A549 (cell line): ENCODE results near the gene TMX4. TPM values are rescaled to one million over a fixed set of nuclear protein-coding genes. Genes with fewer than 3 reads are reported as not detected.

ENCODE experiments used
- ATAC-seq, 2 experiments: fragments of 200-7000 bp in 1 of 2; fragments of >200 bp in 1 of 2; cut with Nextera tagmentation in 1 of 2; cut with Tn5 transposase in 1 of 2; 3 replicates each; pipeline versions ENCODE4 v1.8.0 to v1.9.1; 2018 to 2020; ENCODE audit warnings: mild to moderate bottlenecking in 1 of 2, moderate library complexity in 1 of 2
- CTCF ChIA-PET: fragments of 300-600 bp; sonication (Branson Sonifier 250); formaldehyde crosslinking; extraction: SDS; loops from one replicate; lab custom pipeline; 2021; ENCODE audit warnings: antibody characterized with exemption, inconsistent platforms; lab: Yijun Ruan, JAX
- POLR2A ChIA-PET: fragments of 350-600 bp; formaldehyde crosslinking; extraction: SDS; loops from one replicate; lab custom pipeline; 2021; ENCODE audit warnings: antibody characterized with exemption, inconsistent platforms; lab: Yijun Ruan, JAX
- DNase-seq, 2 experiments: peaks; one replicate each; pipeline versions ENCODE4 v3.0.0 to v3.0.0-alpha.2; 2011 to 2016; ENCODE audit warnings: low read depth in 1 of 2, low spot score in 1 of 2
- FAIRE-seq: peaks from 2 replicates; lab custom pipeline; 2011; peaks lifted over from hg19 to GRCh38; lab: Jason Lieb, UNC
- H3K27ac ChIP-seq, 2 experiments: fragments of >200 bp; sonication (Bioruptor Twin); formaldehyde crosslinking; 3 replicates each; pipeline ENCODE4 v1.5.1; 2016 to 2017
- H3K4me1 ChIP-seq: fragments of >200 bp; sonication (Bioruptor Twin); formaldehyde crosslinking; 3 replicates; pipeline ENCODE4 v1.6.1; 2016
- H3K4me2 ChIP-seq: fragments of >200 bp; sonication (Bioruptor Twin); formaldehyde crosslinking; 3 replicates; pipeline ENCODE4 v1.6.1; 2016
- H3K4me3 ChIP-seq: fragments of >200 bp; sonication (Bioruptor Twin); formaldehyde crosslinking; 3 replicates; pipeline ENCODE4 v1.5.1; 2016
- H3K9me3 ChIP-seq: fragments of >200 bp; sonication (Bioruptor Twin); formaldehyde crosslinking; 3 replicates; pipeline ENCODE4 v1.6.1; 2016
- BHLHE40 ChIP-seq: IDR thresholded peaks from 2 replicates; pipeline ENCODE4 v1.6.1; 2012; ENCODE audit warnings: low read depth, low read length, inconsistent platforms
- CEBPB ChIP-seq, 2 experiments: fragments of >200 bp in 1 of 2; sonication (Bioruptor Twin) in 1 of 2; formaldehyde crosslinking in 1 of 2; IDR thresholded peaks; 2 replicates each; pipeline ENCODE4 v1.6.1; 2012 to 2016
- CHD4 ChIP-seq: fragments of 200-600 bp; sonication (generic); IDR thresholded peaks from 2 replicates; pipeline ENCODE4 v1.6.1; 2016; ENCODE audit warnings: antibody characterized with exemption, mild to moderate bottlenecking, borderline replicate concordance
- CTCF ChIP-seq: fragments of >200 bp; sonication (Bioruptor Twin); formaldehyde crosslinking; IDR thresholded peaks from 3 replicates; pipeline ENCODE4 v1.5.1; 2016
- ELK1 ChIP-seq: fragments of 150-350 bp; IDR thresholded peaks from 2 replicates; pipeline ENCODE4 v1.6.1; 2014; ENCODE audit warnings: low read depth, mild to moderate bottlenecking, low read length
- ESRRA ChIP-seq: fragments of 150-350 bp; IDR thresholded peaks from 2 replicates; pipeline ENCODE4 v1.6.1; 2014; ENCODE audit warnings: mild to moderate bottlenecking, low read length, borderline replicate concordance
- FOXS1 ChIP-seq: fragments of 250-450 bp; sonication (Bioruptor Pico); IDR thresholded peaks from 2 replicates; pipeline ENCODE4 v1.5.0; 2020; ENCODE audit warnings: mild to moderate bottlenecking, moderate library complexity
- GATA3 ChIP-seq: IDR thresholded peaks from 2 replicates; pipeline ENCODE4 v1.6.1; 2012; ENCODE audit warnings: borderline replicate concordance
- HEYL ChIP-seq: fragments of 250-450 bp; sonication (Bioruptor Pico); IDR thresholded peaks from 2 replicates; pipeline ENCODE4 v1.8.0; 2021; ENCODE audit warnings: mild to moderate bottlenecking, moderate library complexity
- HMGXB4 ChIP-seq: fragments of 250-450 bp; sonication (Bioruptor Pico); IDR thresholded peaks from 2 replicates; pipeline ENCODE4 v1.5.0; 2021; ENCODE audit warnings: mild to moderate bottlenecking, moderate library complexity, borderline replicate concordance
- JUNB ChIP-seq: fragments of >200 bp; sonication (Bioruptor Twin); formaldehyde crosslinking; IDR thresholded peaks from 2 replicates; pipeline ENCODE4 v1.6.1; 2016
- KDM1A ChIP-seq: fragments of 200-600 bp; sonication (generic); IDR thresholded peaks from 2 replicates; pipeline ENCODE4 v1.6.1; 2016; ENCODE audit warnings: low read depth, mild to moderate bottlenecking
- MAFK ChIP-seq: fragments of 450-650 bp; IDR thresholded peaks from 2 replicates; pipeline ENCODE4 v1.6.1; 2014; ENCODE audit not compliant: partially characterized antibody
- MAX ChIP-seq: IDR thresholded peaks from 2 replicates; pipeline ENCODE4 v1.6.1; 2012
- NFE2L2 ChIP-seq: fragments of 150-350 bp; conservative IDR thresholded peaks from 2 replicates; pipeline ENCODE4 v1.6.1; 2014; ENCODE audit warnings: low read length
- PBX3 ChIP-seq: IDR thresholded peaks from 2 replicates; pipeline ENCODE4 v1.6.1; 2012
- RAD21 ChIP-seq, 2 experiments: fragments of >200 bp in 1 of 2; sonication (Bioruptor Twin) in 1 of 2; formaldehyde crosslinking in 1 of 2; IDR thresholded peaks in 1 of 2; conservative IDR thresholded peaks in 1 of 2; 2 replicates in 1 of 2; 3 replicates in 1 of 2; pipeline ENCODE4 v1.6.1; 2012 to 2018; ENCODE audit warnings: inconsistent platforms in 1 of 2
- RCOR1 ChIP-seq: fragments of 150-350 bp; IDR thresholded peaks from 2 replicates; pipeline ENCODE4 v1.6.1; 2014; ENCODE audit warnings: antibody characterized with exemption, low read length, low read depth
- SMC3 ChIP-seq: fragments of >200 bp; sonication (Bioruptor Twin); formaldehyde crosslinking; IDR thresholded peaks from 3 replicates; pipeline ENCODE4 v1.6.1; 2018; ENCODE audit warnings: inconsistent platforms
- TP53 ChIP-seq: fragments of 250-450 bp; sonication (Bioruptor Pico); IDR thresholded peaks from 2 replicates; pipeline ENCODE4 v1.5.0; 2021; ENCODE audit warnings: mild to moderate bottlenecking, moderate library complexity
- USF2 ChIP-seq: fragments of 450-650 bp; IDR thresholded peaks from 2 replicates; pipeline ENCODE4 v1.6.1; 2014; ENCODE audit warnings: antibody characterized with exemption
- ZC3H11A ChIP-seq: fragments of 450-650 bp; IDR thresholded peaks from 2 replicates; pipeline ENCODE4 v1.6.1; 2014; ENCODE audit warnings: antibody characterized with exemption, mild to moderate bottlenecking
- ZNF302 ChIP-seq: fragments of 250-450 bp; sonication (Bioruptor Pico); IDR thresholded peaks from 2 replicates; pipeline ENCODE4 v1.9.0; 2021; ENCODE audit warnings: inconsistent platforms, mild to moderate bottlenecking, moderate library complexity
- WGBS: methylation state at CpG from one replicate; pipeline ENCODE4 v1.1.6; 2017; ENCODE audit errors: missing lambda C conversion rate; 5-methylcytosine and 5-hydroxymethylcytosine counted together
- polyA plus RNA-seq, 4 experiments: library from polyadenylated mRNA; depleted of rRNA in 3 of 4; stranded (reverse); fragments of >200 nt; fragmentation: RNase III in 1 of 4; extraction: RNeasy Plus Mini Kit Qiagen cat#74134 plus additional on column Dnase treatment in 1 of 4; gene quantifications; 2 replicates in 3 of 4; 3 replicates in 1 of 4; pipeline ENCODE4 v1.2.3, GENCODE V29; 2011 to 2017

The TMX4 gene
- polyA plus RNA-seq, 2 of the 4 experiments (the other 2 are of a cell fraction), result 12.4 to 21.1 TPM

- Histone ChIP-seq H3K27ac (no peak overlapping the region), H3K9me3 (peaks cover 5% of the 10 kb centered on the region; the same call in 2 of the 3 replicates), H3K4me2 (no peak overlapping the region), H3K4me3 (no peak overlapping the region), H3K4me1 (peaks cover 12% of the 10 kb centered on the region; the same call in 2 of the 3 replicates)
- CTCF ChIA-PET, result interaction anchor here (0.6 to 2.6 kb wide), 8 partner anchors 9 to 732 kb away, joined by 3 to 10 read pairs (median 4); no protein-coding TSS in a partner anchor
- WGBS, result 77% methylated on average over 1 of the region's 1 CpG
- no peak for ATAC-seq
- no peak for FAIRE-seq
- peak in 1 of 2 experiments; percentile 9 for DNase-seq
- TF ChIP-seq ZC3H11A, result no peak
- no peak for TF ChIP-seq FOXS1 (CRISPR knock-in tag)
- no peak for TF ChIP-seq NFE2L2
- peak; percentile 37; the same call in 2 of the 3 replicates for TF ChIP-seq CTCF
- peak; percentile 47 to 53; a peak in 4 of 5 replicates for TF ChIP-seq RAD21 (conservative IDR thresholded peaks at IDR 0.05 in 1 of 2, IDR thresholded peaks at IDR 0.05 in 1 of 2)
- TF ChIP-seq USF2, result no peak
- POLR2A ChIA-PET, result interaction anchor here (1.6 kb wide), 1 partner anchor 30 kb away, joined by 4 read pairs; the partner anchor contains the start of gene TMX4
Measured at GRCh38 chr20:7989379-7989778, 30.2 kb downstream of the TMX4 start.

GRCh38 chr20:7985916-7986315 lies 33.6 kb downstream of the TMX4 start:
- TF ChIP-seq KDM1A (no peak), USF2 (no peak), FOXS1 (CRISPR knock-in tag) (no peak), ELK1 (no peak), BHLHE40 (no peak), CTCF (no peak), CEBPB (IDR thresholded peaks at IDR 0.05) (no peak), HEYL (CRISPR knock-in tag) (no peak), MAFK (no peak), ZNF302 (CRISPR knock-in tag) (no peak), CHD4 (no peak), HMGXB4 (CRISPR knock-in tag) (no peak), PBX3 (no peak), TP53 (CRISPR knock-in tag) (no peak), SMC3 (no peak), ESRRA (no peak), MAX (no peak), JUNB (no peak), GATA3 (no peak), RCOR1 (no peak)
- FAIRE-seq (no peak), DNase-seq (no peak), ATAC-seq (no peak)
- Histone ChIP-seq H3K4me3 (no peak overlapping the region), H3K4me2 (no peak overlapping the region), H3K27ac (no peak overlapping the region), H3K9me3 (no peaks in the 10 kb centered on the region), H3K4me1 (peaks cover 21% of the 10 kb centered on the region; the same call in 2 of the 3 replicates)
- 91% methylated on average over 4 of the region's 4 CpGs for WGBS
- POLR2A ChIA-PET, result no interaction called here
- CTCF ChIA-PET, result no interaction called here
